H9 (cell line): ENCODE results near the gene PPFIA4. TPM values are rescaled to one million over a fixed set of nuclear protein-coding genes. Genes with fewer than 3 reads are reported as not detected.

Experiments
- DNase-seq: peaks from one replicate; pipeline ENCODE4 v3.0.0-alpha.2; 2017
- H2AFZ ChIP-seq: one replicate; pipeline ENCODE4 v1.6.1; 2013; ENCODE audit warnings: mild to moderate bottlenecking, low read length, control low read depth, moderate library complexity
- H2AK5ac ChIP-seq: 2 replicates; pipeline ENCODE4 v1.6.1; 2013; ENCODE audit warnings: low read length, control low read depth, mixed read lengths; ENCODE audit not compliant: insufficient read length
- H2BK120ac ChIP-seq: one replicate; pipeline ENCODE4 v1.6.1; 2013; ENCODE audit warnings: low read depth, mild to moderate bottlenecking, low read length, control low read depth, inconsistent platforms; ENCODE audit not compliant: poor library complexity, severe bottlenecking
- H2BK12ac ChIP-seq: 2 replicates; pipeline ENCODE4 v1.6.1; 2013; ENCODE audit warnings: low read length, control low read depth, mixed read lengths, low read depth; ENCODE audit not compliant: insufficient read length
- H2BK15ac ChIP-seq: 2 replicates; pipeline ENCODE4 v1.6.1; 2013; ENCODE audit warnings: low read depth, low read length, control low read depth
- H2BK20ac ChIP-seq: one replicate; pipeline ENCODE4 v1.6.1; 2013; ENCODE audit warnings: low read depth, mild to moderate bottlenecking, low read length, control low read depth, inconsistent platforms; ENCODE audit not compliant: poor library complexity, severe bottlenecking
- H2BK5ac ChIP-seq: 2 replicates; pipeline ENCODE4 v1.6.1; 2013; ENCODE audit warnings: low read length, control low read depth, mixed read lengths; ENCODE audit not compliant: insufficient read length
- H3K14ac ChIP-seq: 2 replicates; pipeline ENCODE4 v1.6.1; 2013; ENCODE audit warnings: low read length, control low read depth; ENCODE audit not compliant: insufficient read depth
- H3K18ac ChIP-seq: 2 replicates; pipeline ENCODE4 v1.6.1; 2013; ENCODE audit warnings: low read depth, mild to moderate bottlenecking, mixed read lengths, low read length, control low read depth; ENCODE audit not compliant: insufficient read length
- H3K23ac ChIP-seq: 2 replicates; pipeline ENCODE4 v1.6.1; 2013; ENCODE audit warnings: low read length, control low read depth, mixed read lengths, low read depth; ENCODE audit not compliant: insufficient read length
- H3K23me2 ChIP-seq: 2 replicates; pipeline ENCODE4 v1.6.1; 2013; ENCODE audit warnings: low read depth, mild to moderate bottlenecking, mixed read lengths, low read length, control low read depth; ENCODE audit not compliant: insufficient read length, poor library complexity, severe bottlenecking
- H3K27ac ChIP-seq: 2 replicates; pipeline ENCODE4 v1.5.1; 2013; ENCODE audit warnings: low read length, control low read depth, mixed read lengths, low read depth; ENCODE audit not compliant: insufficient read length
- H3K27me3 ChIP-seq: 2 replicates; pipeline ENCODE4 v1.6.1; 2013; ENCODE audit warnings: low read length, control low read depth, inconsistent platforms; ENCODE audit not compliant: insufficient read depth
- H3K4ac ChIP-seq: 2 replicates; pipeline ENCODE4 v1.6.1; 2013; ENCODE audit warnings: low read depth, mild to moderate bottlenecking, control low read depth, inconsistent platforms, low read length, moderate library complexity
- H3K4me1 ChIP-seq: 2 replicates; pipeline ENCODE4 v1.6.1; 2013; ENCODE audit warnings: low read length, control low read depth, inconsistent platforms; ENCODE audit not compliant: insufficient read depth
- H3K4me2 ChIP-seq: 2 replicates; pipeline ENCODE4 v1.6.1; 2013; ENCODE audit warnings: low read length, control low read depth, mixed read lengths; ENCODE audit not compliant: insufficient read length, insufficient read depth
- H3K56ac ChIP-seq: 2 replicates; pipeline ENCODE4 v1.6.1; 2013; ENCODE audit warnings: low read depth, mild to moderate bottlenecking, mixed read lengths, low read length, control low read depth; ENCODE audit not compliant: insufficient read length
- H3K79me1 ChIP-seq: 2 replicates; pipeline ENCODE4 v1.6.1; 2013; ENCODE audit warnings: low read depth, mild to moderate bottlenecking, moderate library complexity, low read length, control low read depth, inconsistent platforms; ENCODE audit not compliant: insufficient read depth, poor library complexity, severe bottlenecking
- H3K79me2 ChIP-seq: 2 replicates; pipeline ENCODE4 v1.6.1; 2013; ENCODE audit warnings: low read length, control low read depth, inconsistent platforms; ENCODE audit not compliant: insufficient read depth
- H3K9ac ChIP-seq: 2 replicates; pipeline ENCODE4 v1.6.1; 2013; ENCODE audit warnings: low read length, control low read depth, mixed read lengths; ENCODE audit not compliant: insufficient read length; ENCODE audit errors: extremely low read depth
- H3K9me3 ChIP-seq: one replicate; pipeline ENCODE4 v1.6.1; 2013; ENCODE audit warnings: low read depth, low read length, inconsistent platforms; ENCODE audit not compliant: control insufficient read depth
- H3T11ph ChIP-seq: one replicate; pipeline ENCODE4 v1.6.1; 2013; ENCODE audit warnings: mild to moderate bottlenecking, low read length, control low read depth, inconsistent platforms
- H4K20me1 ChIP-seq: one replicate; pipeline ENCODE4 v1.6.1; 2013; ENCODE audit not compliant: control insufficient read depth, insufficient read length, insufficient read depth
- H4K5ac ChIP-seq: 2 replicates; pipeline ENCODE4 v1.6.1; 2013; ENCODE audit warnings: low read depth, mild to moderate bottlenecking, mixed read lengths, low read length, control low read depth; ENCODE audit not compliant: insufficient read length
- H4K8ac ChIP-seq: replicated peaks from 2 replicates; pipeline ENCODE4 v1.6.1; 2013; ENCODE audit warnings: low read length, control low read depth, mixed read lengths, low read depth; ENCODE audit not compliant: insufficient read length
- H4K91ac ChIP-seq: 2 replicates; pipeline ENCODE4 v1.6.1; 2013; ENCODE audit warnings: low read depth, mild to moderate bottlenecking, moderate library complexity, mixed read lengths, low read length, control low read depth; ENCODE audit not compliant: insufficient read length
- H3K27ac Mint-ChIP-seq, 3 experiments: 2 replicates in 2 of 3; 3 replicates in 1 of 3; pipeline ENCODE4 v1.8.0; 2020 to 2021; ENCODE audit warnings: mixed read lengths in 3 of 3, mild to moderate bottlenecking in 1 of 3, moderate library complexity in 1 of 3
- H3K27me3 Mint-ChIP-seq: 2 replicates; pipeline ENCODE4 v1.8.0; 2021; ENCODE audit warnings: low read depth, mild to moderate bottlenecking, moderate library complexity, mixed read lengths
- H3K36me3 Mint-ChIP-seq, 3 experiments: 2 replicates in 2 of 3; 3 replicates in 1 of 3; pipeline ENCODE4 v1.8.0; 2020 to 2021; ENCODE audit warnings: low read depth in 3 of 3, mixed read lengths in 3 of 3; ENCODE audit not compliant: insufficient read depth in 1 of 3
- H3K4me1 Mint-ChIP-seq, 2 experiments: 2 replicates each; pipeline ENCODE4 v1.8.0; 2020; ENCODE audit warnings: mixed read lengths in 2 of 2
- H3K4me3 Mint-ChIP-seq, 2 experiments: 2 replicates in 1 of 2; 3 replicates in 1 of 2; pipeline ENCODE4 v1.8.0; 2020 to 2021; ENCODE audit warnings: mild to moderate bottlenecking in 2 of 2, mixed read lengths in 2 of 2, moderate library complexity in 1 of 2
- H3K9me3 Mint-ChIP-seq, 2 experiments: 2 replicates in 1 of 2; 3 replicates in 1 of 2; pipeline ENCODE4 v1.8.0; 2020; ENCODE audit warnings: mild to moderate bottlenecking in 2 of 2, mixed read lengths in 2 of 2, moderate library complexity in 1 of 2
- WGBS: extraction: QIAGEN DNeasy Blood & Tissue Kit; methylation state at CpG from one replicate; pipeline ENCODE4 v1.1.7; 2013; ENCODE audit warnings: missing lambda C conversion rate, low lambda C conversion rate, mixed read lengths; ENCODE audit not compliant: insufficient read length; ENCODE audit errors: extremely low coverage; 5-methylcytosine and 5-hydroxymethylcytosine counted together
- total RNA-seq: library from RNA; stranded (reverse); gene quantifications from 2 replicates; pipeline ENCODE4 v1.2.1, GENCODE V29; 2021
- TF ChIP-seq, protein P1 (sequence below): fragments of 200-600 bp; sonication (generic); conservative IDR thresholded peaks from 3 replicates; pipeline ENCODE4 v1.8.0; 2021; ENCODE audit warnings: antibody characterized with exemption, mild to moderate bottlenecking

The PPFIA4 gene
- total RNA-seq, 1 experiment from 2014 or later, result 3.9 TPM

DNA sequence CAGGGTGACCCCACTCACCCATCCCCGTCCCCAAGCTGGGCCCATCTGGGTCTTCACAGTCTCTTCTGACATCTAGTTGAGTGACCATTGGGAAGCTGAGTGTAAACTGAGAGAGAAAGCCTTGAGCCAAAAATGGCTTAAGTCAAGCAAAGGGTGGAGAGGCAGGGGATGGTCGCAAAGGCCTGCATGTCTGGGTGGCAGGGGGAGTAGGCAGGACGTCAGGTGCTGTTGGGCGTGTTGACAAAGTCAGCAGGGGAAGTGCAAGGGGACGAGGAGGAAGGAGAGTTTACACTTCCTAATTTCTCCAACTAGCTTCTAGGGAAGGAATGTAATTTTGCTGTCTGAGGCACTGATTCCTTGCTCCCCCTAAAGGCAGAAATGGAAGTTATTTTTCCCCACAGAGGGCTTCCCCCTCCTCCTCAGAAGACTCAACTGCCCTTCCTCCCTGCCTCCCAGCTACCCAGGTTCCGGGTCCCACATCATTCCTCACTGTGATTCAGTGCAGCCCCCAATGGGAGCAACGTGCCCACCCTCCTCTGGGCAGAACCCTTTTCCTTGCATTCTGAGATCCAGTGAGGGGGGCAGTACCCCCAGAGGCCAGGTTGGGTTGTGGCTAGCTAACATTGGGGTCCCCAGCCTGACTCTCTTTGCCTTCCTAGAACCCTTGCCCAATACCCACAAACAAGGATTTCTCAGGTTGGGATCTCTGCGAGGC is 100.0 kb downstream of the PPFIA4 start:
- Histone ChIP-seq H2AK5ac (no peak overlapping the region), H2BK15ac (no peak overlapping the region), H3K14ac (no peak overlapping the region), H4K8ac (no peak overlapping the region), H3K4me1 (peaks cover 2% of the 10 kb centered on the region; the same call in 1 of the 2 replicates), H4K91ac (no peak overlapping the region), H3K4ac (no peak overlapping the region), H2BK12ac (no peak overlapping the region), H4K5ac (no peak overlapping the region), H3K79me1 (no peaks in the 10 kb centered on the region), H2BK5ac (no peak overlapping the region), H2AFZ (no peak overlapping the region), H3K4me2 (no peak overlapping the region), H3K27ac (no peak overlapping the region), H3K56ac (no peak overlapping the region), H3K23ac (no peak overlapping the region), H3K9ac (no peak overlapping the region), H2BK20ac (no peak overlapping the region), H3K79me2 (no peaks in the 10 kb centered on the region), H3K18ac (no peak overlapping the region), H4K20me1 (no peaks in the 10 kb centered on the region), H3T11ph (no peak overlapping the region), H3K9me3 (no peaks in the 10 kb centered on the region), H3K27me3 (no peaks in the 10 kb centered on the region; the same call in 1 of the 2 replicates), H2BK120ac (no peak overlapping the region), H3K23me2 (peaks cover 7% of the 10 kb centered on the region)
- Mint-ChIP-seq H3K9me3 (no peaks in the 10 kb centered on the region; a peak in 1 of 5 replicates), H3K27me3 (peaks cover 60% of the 10 kb centered on the region), H3K27ac (no peak overlapping the region; a peak in 1 of 7 replicates), H3K36me3 (no peaks in the 10 kb centered on the region), H3K4me3 (peak overlapping the region in 1 of 2 experiments; percentile 71; a peak in 2 of 5 replicates), H3K4me1 (peaks cover 22 to 46% of the 10 kb centered on the region in 2 experiments)
- DNase-seq, result peak; percentile 39
- no CpG with 5 or more reads among the region's 8 CpGs for WGBS
- TF ChIP-seq, protein P1, sequence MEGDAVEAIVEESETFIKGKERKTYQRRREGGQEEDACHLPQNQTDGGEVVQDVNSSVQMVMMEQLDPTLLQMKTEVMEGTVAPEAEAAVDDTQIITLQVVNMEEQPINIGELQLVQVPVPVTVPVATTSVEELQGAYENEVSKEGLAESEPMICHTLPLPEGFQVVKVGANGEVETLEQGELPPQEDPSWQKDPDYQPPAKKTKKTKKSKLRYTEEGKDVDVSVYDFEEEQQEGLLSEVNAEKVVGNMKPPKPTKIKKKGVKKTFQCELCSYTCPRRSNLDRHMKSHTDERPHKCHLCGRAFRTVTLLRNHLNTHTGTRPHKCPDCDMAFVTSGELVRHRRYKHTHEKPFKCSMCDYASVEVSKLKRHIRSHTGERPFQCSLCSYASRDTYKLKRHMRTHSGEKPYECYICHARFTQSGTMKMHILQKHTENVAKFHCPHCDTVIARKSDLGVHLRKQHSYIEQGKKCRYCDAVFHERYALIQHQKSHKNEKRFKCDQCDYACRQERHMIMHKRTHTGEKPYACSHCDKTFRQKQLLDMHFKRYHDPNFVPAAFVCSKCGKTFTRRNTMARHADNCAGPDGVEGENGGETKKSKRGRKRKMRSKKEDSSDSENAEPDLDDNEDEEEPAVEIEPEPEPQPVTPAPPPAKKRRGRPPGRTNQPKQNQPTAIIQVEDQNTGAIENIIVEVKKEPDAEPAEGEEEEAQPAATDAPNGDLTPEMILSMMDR, result peak; percentile 61
